ENCODE data around the gene PPM1E. TPM values are rescaled to one million over a fixed set of nuclear protein-coding genes. Genes with fewer than 3 reads are reported as not detected.
"Not testable (repeated sequence)": the region's sequence is repeated elsewhere in the genome, so short reads cannot be mapped to it uniquely, and the experiment has no call there.

PPM1E gene
- polyA plus RNA-seq, 1 donor (not counting 4 experiments of a cell fraction or from before 2014, with no cell fraction given): not detected

- Histone ChIP-seq H3K9me3 (ENCODE audit: control insufficient read depth, low read depth, low read length) (no peaks in the 10 kb centered on the region), H3K9me1 (ENCODE audit: control insufficient read depth, extremely low read depth, insufficient read depth, low read length) (no peaks in the 10 kb centered on the region), H2AFZ (ENCODE audit: control insufficient read depth, low read length) (no peak overlapping the region), H3K9ac (ENCODE audit: control insufficient read depth, extremely low read depth, insufficient read depth, low read length) (no peak overlapping the region), H3K27me3 (ENCODE audit: control insufficient read depth, extremely low read depth, insufficient read depth, low read length) (no peaks in the 10 kb centered on the region), H4K20me1 (ENCODE audit: control insufficient read depth, extremely low read depth, insufficient read depth, low read length) (no peaks in the 10 kb centered on the region), H3K4me2 (ENCODE audit: control insufficient read depth, extremely low read depth, insufficient read depth, low read depth, low read length) (no peak overlapping the region), H3K79me2 (ENCODE audit: control insufficient read depth, insufficient read depth, low read length) (no peaks in the 10 kb centered on the region), H3K36me3 (ENCODE audit: control insufficient read depth in 2 of 2, extremely low read depth in 1 of 2, insufficient read depth in 2 of 2, low read length in 2 of 2) (no peaks in the 10 kb centered on the region), H3K27ac (ENCODE audit: control insufficient read depth, insufficient read depth, low read length) (no peak overlapping the region), H3K4me1 (ENCODE audit: control insufficient read depth, extremely low read depth, insufficient read depth, low read length) (no peaks in the 10 kb centered on the region), H3K4me3 (ENCODE audit: control insufficient read depth in 2 of 3, extremely low read depth in 1 of 3, insufficient read depth in 2 of 3, low read depth in 1 of 3, low read length in 3 of 3) (no peak overlapping the region)
- TF ChIP-seq EZH2 (IDR thresholded peaks at IDR 0.05; ENCODE audit: low read length) (no peak), CTCF (optimal IDR thresholded peaks at IDR 0.05 in 1 of 3, IDR thresholded peaks at IDR 0.05 in 1 of 3, conservative IDR thresholded peaks at IDR 0.05 in 1 of 3; ENCODE audit: extremely low read depth in 1 of 3, insufficient read depth in 2 of 3, low read length in 3 of 3) (no peak)
- DNase-seq (ENCODE audit: low read depth, low spot score) (no peak), FAIRE-seq (no peak)
- dilution Hi-C loops (cut with MboI; ENCODE audit: extremely low pct_ligation_motif_present, low sequenced_read_pairs): no loop called here
Measured at GRCh38 chr17:58837699-58838098, 82.0 kb downstream of the PPM1E start.

GRCh38 chr17:58840820-58841612, 85.4 kb downstream of the PPM1E start:
- H3K9me3 ChIP-seq (ENCODE audit: control insufficient read depth, low read depth, low read length): no peaks in the 10 kb centered on the region
- dilution Hi-C loops (cut with MboI; ENCODE audit: extremely low pct_ligation_motif_present, low sequenced_read_pairs): no loop called here
- no peaks in the 10 kb centered on the region for H3K4me1 ChIP-seq (ENCODE audit: control insufficient read depth, extremely low read depth, insufficient read depth, low read length)
- no peak overlapping the region for H3K4me2 ChIP-seq (ENCODE audit: control insufficient read depth, extremely low read depth, insufficient read depth, low read depth, low read length)
- H3K79me2 ChIP-seq (ENCODE audit: control insufficient read depth, insufficient read depth, low read length): no peaks in the 10 kb centered on the region
- H3K9me1 ChIP-seq (ENCODE audit: control insufficient read depth, extremely low read depth, insufficient read depth, low read length): no peaks in the 10 kb centered on the region
- H4K20me1 ChIP-seq (ENCODE audit: control insufficient read depth, extremely low read depth, insufficient read depth, low read length): no peaks in the 10 kb centered on the region
- FAIRE-seq (no peak), DNase-seq (ENCODE audit: low read depth, low spot score) (no peak)
- no peaks in the 10 kb centered on the region for H3K36me3 ChIP-seq (ENCODE audit: control insufficient read depth in 2 of 2, extremely low read depth in 1 of 2, insufficient read depth in 2 of 2, low read length in 2 of 2)
- H3K27me3 ChIP-seq (ENCODE audit: control insufficient read depth, extremely low read depth, insufficient read depth, low read length): no peaks in the 10 kb centered on the region
- H3K27ac ChIP-seq (ENCODE audit: control insufficient read depth, insufficient read depth, low read length): no peak overlapping the region
- H2AFZ ChIP-seq (ENCODE audit: control insufficient read depth, low read length): no peak overlapping the region
- H3K9ac ChIP-seq (ENCODE audit: control insufficient read depth, extremely low read depth, insufficient read depth, low read length): no peak overlapping the region
- no peak for TF ChIP-seq CTCF (optimal IDR thresholded peaks at IDR 0.05 in 1 of 3, IDR thresholded peaks at IDR 0.05 in 1 of 3, conservative IDR thresholded peaks at IDR 0.05 in 1 of 3; ENCODE audit: extremely low read depth in 1 of 3, insufficient read depth in 2 of 3, low read length in 3 of 3)
- TF ChIP-seq EZH2 (IDR thresholded peaks at IDR 0.05; ENCODE audit: low read length): no peak
- H3K4me3 ChIP-seq (ENCODE audit: control insufficient read depth in 2 of 3, extremely low read depth in 1 of 3, insufficient read depth in 2 of 3, low read depth in 1 of 3, low read length in 3 of 3): no peak overlapping the region

- DNase-seq (ENCODE audit: low read depth, low spot score); H3K27ac ChIP-seq (ENCODE audit: control insufficient read depth, insufficient read depth, low read length); H3K36me3 ChIP-seq (ENCODE audit: control insufficient read depth in 2 of 2, extremely low read depth in 1 of 2, insufficient read depth in 2 of 2, low read length in 2 of 2); H3K9ac ChIP-seq (ENCODE audit: control insufficient read depth, extremely low read depth, insufficient read depth, low read length); H3K27me3 ChIP-seq (ENCODE audit: control insufficient read depth, extremely low read depth, insufficient read depth, low read length); H3K4me2 ChIP-seq (ENCODE audit: control insufficient read depth, extremely low read depth, insufficient read depth, low read depth, low read length); dilution Hi-C loops (cut with MboI; ENCODE audit: extremely low pct_ligation_motif_present, low sequenced_read_pairs); H3K9me3 ChIP-seq (ENCODE audit: control insufficient read depth, low read depth, low read length); H2AFZ ChIP-seq (ENCODE audit: control insufficient read depth, low read length); H3K79me2 ChIP-seq (ENCODE audit: control insufficient read depth, insufficient read depth, low read length); H3K4me1 ChIP-seq (ENCODE audit: control insufficient read depth, extremely low read depth, insufficient read depth, low read length); H3K9me1 ChIP-seq (ENCODE audit: control insufficient read depth, extremely low read depth, insufficient read depth, low read length); H3K4me3 ChIP-seq (ENCODE audit: control insufficient read depth in 2 of 3, extremely low read depth in 1 of 3, insufficient read depth in 2 of 3, low read depth in 1 of 3, low read length in 3 of 3); H4K20me1 ChIP-seq (ENCODE audit: control insufficient read depth, extremely low read depth, insufficient read depth, low read length); FAIRE-seq: not testable (repeated sequence)
Measured at GRCh38 chr17:58846413-58846812, 90.8 kb downstream of the PPM1E start.

- H4K20me1 ChIP-seq (ENCODE audit: control insufficient read depth, extremely low read depth, insufficient read depth, low read length); H3K79me2 ChIP-seq (ENCODE audit: control insufficient read depth, insufficient read depth, low read length); H3K9ac ChIP-seq (ENCODE audit: control insufficient read depth, extremely low read depth, insufficient read depth, low read length); H3K4me1 ChIP-seq (ENCODE audit: control insufficient read depth, extremely low read depth, insufficient read depth, low read length); H3K9me3 ChIP-seq (ENCODE audit: control insufficient read depth, low read depth, low read length); H2AFZ ChIP-seq (ENCODE audit: control insufficient read depth, low read length); H3K4me2 ChIP-seq (ENCODE audit: control insufficient read depth, extremely low read depth, insufficient read depth, low read depth, low read length); H3K4me3 ChIP-seq (ENCODE audit: control insufficient read depth in 2 of 3, extremely low read depth in 1 of 3, insufficient read depth in 2 of 3, low read depth in 1 of 3, low read length in 3 of 3); H3K9me1 ChIP-seq (ENCODE audit: control insufficient read depth, extremely low read depth, insufficient read depth, low read length); FAIRE-seq; H3K36me3 ChIP-seq (ENCODE audit: control insufficient read depth in 2 of 2, extremely low read depth in 1 of 2, insufficient read depth in 2 of 2, low read length in 2 of 2); H3K27ac ChIP-seq (ENCODE audit: control insufficient read depth, insufficient read depth, low read length); dilution Hi-C loops (cut with MboI; ENCODE audit: extremely low pct_ligation_motif_present, low sequenced_read_pairs); H3K27me3 ChIP-seq (ENCODE audit: control insufficient read depth, extremely low read depth, insufficient read depth, low read length); DNase-seq (ENCODE audit: low read depth, low spot score): not testable (repeated sequence)
Measured at GRCh38 chr17:58850106-58850505, 94.5 kb downstream of the PPM1E start.

Data from keratinocyte (primary cell).